Ectodermal cell (in vitro differentiated cells): ENCODE measurements around the gene SDHC.

Experiments
- H3K27ac ChIP-seq: 2 replicates; pipeline ENCODE4 v1.7.0; 2013; ENCODE audit warnings: mild to moderate bottlenecking, low read depth, low read length; ENCODE audit not compliant: insufficient read depth, poor library complexity, severe bottlenecking
- H3K27me3 ChIP-seq: 2 replicates; pipeline ENCODE4 v1.7.0; 2013; ENCODE audit warnings: mild to moderate bottlenecking, low read length; ENCODE audit not compliant: insufficient read depth, control insufficient read depth, poor library complexity, severe bottlenecking
- H3K36me3 ChIP-seq: one replicate; pipeline ENCODE4 v1.7.0; 2013; ENCODE audit warnings: low read length; ENCODE audit not compliant: control insufficient read depth, insufficient read depth
- H3K4me1 ChIP-seq: one replicate; pipeline ENCODE4 v1.7.0; 2013; ENCODE audit warnings: low read length; ENCODE audit not compliant: control insufficient read depth, insufficient read depth
- H3K4me3 ChIP-seq: 2 replicates; pipeline ENCODE4 v1.7.0; 2013; ENCODE audit warnings: low read depth, low read length, control low read depth; ENCODE audit not compliant: insufficient read depth
- H3K9me3 ChIP-seq: 2 replicates; pipeline ENCODE4 v1.7.0; 2013; ENCODE audit warnings: mild to moderate bottlenecking, low read length, moderate library complexity; ENCODE audit not compliant: control insufficient read depth
- WGBS, 2 experiments: methylation state at CpG; one replicate each; pipeline ENCODE4 v1.1.7; 2013; ENCODE audit warnings: missing lambda C conversion rate in 2 of 2; 5-methylcytosine and 5-hydroxymethylcytosine counted together

Gene SDHC

DNA sequence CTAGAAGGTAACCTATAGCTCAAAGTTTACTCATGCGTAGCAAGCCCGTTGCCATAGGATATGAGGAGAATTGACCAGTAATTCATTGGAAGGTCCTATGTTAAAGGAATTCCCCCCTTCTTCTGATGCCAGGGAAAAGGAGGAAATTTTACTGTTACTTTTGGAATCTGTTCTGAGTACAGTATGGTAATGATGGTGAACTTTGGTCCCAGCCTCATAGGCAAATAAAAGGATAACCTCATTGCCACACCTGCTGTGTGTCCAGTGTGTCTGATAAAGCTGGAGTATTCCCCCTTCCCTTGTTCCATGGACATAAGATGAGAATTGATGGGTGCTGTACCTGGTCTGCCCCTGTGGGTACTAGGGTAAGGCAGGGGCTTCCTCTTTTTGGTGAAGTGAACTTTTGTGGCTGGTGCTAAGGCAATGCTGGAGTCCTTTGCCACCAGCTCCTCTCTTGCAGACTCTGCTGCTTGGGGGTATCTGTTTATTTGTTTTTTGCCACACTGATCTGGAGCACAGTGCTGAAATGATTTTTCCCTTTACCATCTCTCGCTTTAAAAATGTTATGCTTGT lies 26.6 kb upstream of the SDHC start:
- no peaks in the 10 kb centered on the region for H3K27me3 ChIP-seq
- WGBS, 2 experiments, result 83 to 88% methylated on average over 3 of the region's 3 CpGs
- H3K4me1 ChIP-seq, result peaks cover 8% of the 10 kb centered on the region
- no peak overlapping the region for H3K27ac ChIP-seq
- no peaks in the 10 kb centered on the region for H3K36me3 ChIP-seq
- H3K4me3 ChIP-seq, result no peak overlapping the region
- no peaks in the 10 kb centered on the region for H3K9me3 ChIP-seq

DNA sequence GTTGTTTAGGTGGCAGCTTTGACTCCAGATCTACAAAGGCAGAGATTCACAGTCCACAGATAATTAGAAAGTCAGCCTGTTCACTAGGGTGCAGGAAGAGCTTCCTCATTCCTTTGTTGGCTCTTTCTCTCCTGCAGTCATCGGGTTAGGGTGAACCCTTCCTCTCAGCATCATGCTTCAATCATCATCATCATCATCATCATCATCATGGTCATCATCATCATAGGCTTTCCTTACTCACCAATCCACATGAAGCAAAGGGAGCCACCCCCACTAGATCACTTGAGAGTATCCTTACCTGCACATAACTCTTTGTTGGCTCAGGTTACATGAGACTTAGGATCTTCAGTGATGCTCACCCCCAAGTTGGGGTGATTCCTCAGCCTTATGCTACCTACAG lies 23.4 kb upstream of the SDHC start:
- H3K27me3 ChIP-seq, result no peaks in the 10 kb centered on the region
- no peaks in the 10 kb centered on the region for H3K36me3 ChIP-seq
- WGBS, 2 experiments, result 95 to 96% methylated on average over 1 of the region's 1 CpG
- H3K27ac ChIP-seq, result no peak overlapping the region
- no peaks in the 10 kb centered on the region for H3K4me1 ChIP-seq
- no peak overlapping the region for H3K4me3 ChIP-seq
- H3K9me3 ChIP-seq, result no peaks in the 10 kb centered on the region

- Histone ChIP-seq H3K27ac (no peak overlapping the region), H3K36me3 (no peaks in the 10 kb centered on the region), H3K4me3 (no peak overlapping the region), H3K27me3 (no peaks in the 10 kb centered on the region), H3K4me1 (no peaks in the 10 kb centered on the region), H3K9me3 (no peaks in the 10 kb centered on the region)
Measured at GRCh38 chr1:161297415-161297814, 16.8 kb upstream of the SDHC start.

GRCh38 chr1:161298116-161298515 lies 16.1 kb upstream of the SDHC start:
- no peaks in the 10 kb centered on the region for H3K4me1 ChIP-seq
- H3K27ac ChIP-seq, result no peak overlapping the region
- WGBS, 2 experiments, result 90 to 93% methylated on average over 6 of the region's 6 CpGs
- H3K27me3 ChIP-seq, result no peaks in the 10 kb centered on the region
- H3K9me3 ChIP-seq, result no peaks in the 10 kb centered on the region
- no peak overlapping the region for H3K4me3 ChIP-seq
- H3K36me3 ChIP-seq, result no peaks in the 10 kb centered on the region

GRCh38 chr1:161299347-161299746 lies 14.8 kb upstream of the SDHC start:
- no peaks in the 10 kb centered on the region for H3K4me1 ChIP-seq
- H3K27me3 ChIP-seq, result no peaks in the 10 kb centered on the region
- no peaks in the 10 kb centered on the region for H3K36me3 ChIP-seq
- no peak overlapping the region for H3K27ac ChIP-seq
- H3K9me3 ChIP-seq, result no peaks in the 10 kb centered on the region
- H3K4me3 ChIP-seq, result no peak overlapping the region
- WGBS, 2 experiments, result 74 to 77% methylated on average over 9 of the region's 9 CpGs

GRCh38 chr1:161300478-161300877 lies 13.7 kb upstream of the SDHC start:
- H3K9me3 ChIP-seq, result no peaks in the 10 kb centered on the region
- no peaks in the 10 kb centered on the region for H3K36me3 ChIP-seq
- 89 to 93% methylated on average over 4 of the region's 4 CpGs for WGBS, 2 experiments
- H3K27me3 ChIP-seq, result no peaks in the 10 kb centered on the region
- H3K27ac ChIP-seq, result no peak overlapping the region
- H3K4me3 ChIP-seq, result no peak overlapping the region
- peaks cover 8% of the 10 kb centered on the region for H3K4me1 ChIP-seq

- peak overlapping the region; percentile 64 for H3K4me3 ChIP-seq
- peaks cover 11% of the 10 kb centered on the region for H3K4me1 ChIP-seq
- no peak overlapping the region for H3K27ac ChIP-seq
- no peaks in the 10 kb centered on the region for H3K36me3 ChIP-seq
- WGBS, 2 experiments, result 7% methylated on average over 17 of the region's 17 CpGs
- H3K9me3 ChIP-seq, result no peaks in the 10 kb centered on the region
- no peaks in the 10 kb centered on the region for H3K27me3 ChIP-seq
Measured at GRCh38 chr1:161304927-161305866, 9.0 kb upstream of the SDHC start.

GRCh38 chr1:161305867-161306519 lies 8.2 kb upstream of the SDHC start:
- Histone ChIP-seq H3K4me3 (peak overlapping the region; percentile 64), H3K9me3 (no peaks in the 10 kb centered on the region), H3K4me1 (peaks cover 11% of the 10 kb centered on the region), H3K27ac (no peak overlapping the region), H3K27me3 (no peaks in the 10 kb centered on the region), H3K36me3 (no peaks in the 10 kb centered on the region)
- 1 to 4% methylated on average over 31 of the region's 31 CpGs for WGBS, 2 experiments

DNA sequence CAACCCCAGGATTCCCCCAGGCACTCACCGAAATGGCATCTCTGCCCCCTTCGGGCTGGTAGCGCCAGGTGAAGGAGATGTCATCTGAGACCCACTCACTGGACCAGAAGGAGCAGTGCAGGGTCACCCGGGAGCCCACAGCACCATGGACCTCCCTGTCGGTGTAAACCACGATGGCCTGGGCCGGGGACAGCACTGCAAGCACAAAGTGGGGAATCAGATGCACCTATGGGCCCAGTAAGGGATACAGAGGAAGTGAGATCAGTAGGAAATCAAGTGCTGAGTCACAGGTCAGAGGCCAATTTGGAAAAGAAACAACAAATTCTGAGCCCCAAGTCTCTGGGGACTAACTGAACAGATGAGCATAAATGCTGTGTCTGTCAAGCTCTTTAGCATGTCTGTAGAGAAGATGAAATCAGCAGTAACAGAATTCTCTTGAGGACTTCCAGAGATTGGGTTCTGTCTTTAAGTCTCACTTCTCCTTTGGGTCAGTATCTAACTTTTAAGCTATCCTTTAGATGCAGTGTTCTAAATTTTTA lies 6.9 kb upstream of the SDHC start:
- H3K9me3 ChIP-seq, result no peaks in the 10 kb centered on the region
- H3K4me3 ChIP-seq, result no peak overlapping the region
- no peaks in the 10 kb centered on the region for H3K36me3 ChIP-seq
- peaks cover 11% of the 10 kb centered on the region for H3K4me1 ChIP-seq
- no peak overlapping the region for H3K27ac ChIP-seq
- 91 to 94% methylated on average over 7 of the region's 7 CpGs for WGBS, 2 experiments
- H3K27me3 ChIP-seq, result no peaks in the 10 kb centered on the region
